IPS-20b (cell line): ENCODE results near the gene ACTN1.

Source experiments
- H3K27ac ChIP-seq: one replicate; pipeline ENCODE4 v1.5.1; 2013; ENCODE audit warnings: low read length
- H3K27me3 ChIP-seq: 2 replicates; pipeline ENCODE4 v1.6.1; 2013; ENCODE audit warnings: mild to moderate bottlenecking, low read length, inconsistent platforms; ENCODE audit not compliant: insufficient read depth
- H3K36me3 ChIP-seq: 2 replicates; pipeline ENCODE4 v1.6.1; 2013; ENCODE audit warnings: low read depth, mild to moderate bottlenecking, inconsistent platforms, low read length, moderate library complexity; ENCODE audit not compliant: insufficient read depth
- H3K4me1 ChIP-seq: 2 replicates; pipeline ENCODE4 v1.6.1; 2013; ENCODE audit warnings: mild to moderate bottlenecking, control low read depth, inconsistent platforms, low read length, moderate library complexity; ENCODE audit not compliant: insufficient read depth
- H3K4me3 ChIP-seq: 2 replicates; pipeline ENCODE4 v1.5.1; 2013; ENCODE audit warnings: mild to moderate bottlenecking, low read length, inconsistent platforms
- H3K9ac ChIP-seq: 2 replicates; pipeline ENCODE4 v1.6.1; 2013; ENCODE audit warnings: low read depth, mild to moderate bottlenecking, inconsistent platforms, low read length, moderate library complexity
- H3K9me3 ChIP-seq: 2 replicates; pipeline ENCODE4 v1.6.1; 2013; ENCODE audit warnings: mild to moderate bottlenecking, low read depth, low read length, inconsistent platforms; ENCODE audit not compliant: insufficient read depth

Gene ACTN1

GRCh38 chr14:68927956-68928675 lies 51.0 kb downstream of the ACTN1 start:
- Histone ChIP-seq H3K27me3 (no peaks in the 10 kb centered on the region), H3K36me3 (peaks cover 31% of the 10 kb centered on the region), H3K9ac (no peak overlapping the region), H3K27ac (no peak overlapping the region), H3K9me3 (peaks cover 3% of the 10 kb centered on the region; the same call in 1 of the 2 replicates), H3K4me1 (peaks cover 10% of the 10 kb centered on the region; the same call in 1 of the 2 replicates), H3K4me3 (no peak overlapping the region)

- H3K27me3 ChIP-seq, result no peaks in the 10 kb centered on the region
- H3K9me3 ChIP-seq, result peaks cover 3% of the 10 kb centered on the region; the same call in 1 of the 2 replicates
- no peak overlapping the region for H3K27ac ChIP-seq
- H3K4me3 ChIP-seq, result no peak overlapping the region
- peaks cover 20% of the 10 kb centered on the region; the same call in 1 of the 2 replicates for H3K4me1 ChIP-seq
- H3K36me3 ChIP-seq, result peaks cover 37% of the 10 kb centered on the region
- H3K9ac ChIP-seq, result no peak overlapping the region
Measured at GRCh38 chr14:68927089-68927488, 52.0 kb downstream of the ACTN1 start.

- Histone ChIP-seq H3K9me3 (peaks cover 3% of the 10 kb centered on the region; the same call in 1 of the 2 replicates), H3K4me3 (no peak overlapping the region), H3K27ac (no peak overlapping the region), H3K9ac (no peak overlapping the region), H3K36me3 (peaks cover 43% of the 10 kb centered on the region), H3K27me3 (no peaks in the 10 kb centered on the region), H3K4me1 (peaks cover 20% of the 10 kb centered on the region; the same call in 1 of the 2 replicates)
Measured at GRCh38 chr14:68926236-68926635, 52.9 kb downstream of the ACTN1 start.

GRCh38 chr14:68925373-68925772 lies 53.7 kb downstream of the ACTN1 start:
- Histone ChIP-seq H3K4me3 (no peak overlapping the region), H3K36me3 (peaks cover 52% of the 10 kb centered on the region), H3K4me1 (peaks cover 20% of the 10 kb centered on the region; the same call in 1 of the 2 replicates), H3K27me3 (no peaks in the 10 kb centered on the region), H3K9ac (no peak overlapping the region), H3K9me3 (peaks cover 3% of the 10 kb centered on the region; the same call in 1 of the 2 replicates), H3K27ac (no peak overlapping the region)

GRCh38 chr14:68924186-68925158 lies 54.6 kb downstream of the ACTN1 start:
- Histone ChIP-seq H3K9me3 (peaks cover 3% of the 10 kb centered on the region; the same call in 1 of the 2 replicates), H3K27ac (no peak overlapping the region), H3K27me3 (no peaks in the 10 kb centered on the region), H3K36me3 (peaks cover 61% of the 10 kb centered on the region), H3K4me1 (peaks cover 20% of the 10 kb centered on the region; the same call in 1 of the 2 replicates), H3K9ac (no peak overlapping the region), H3K4me3 (no peak overlapping the region)

GRCh38 chr14:68922886-68923285 lies 56.2 kb downstream of the ACTN1 start:
- H3K9me3 ChIP-seq, result peaks cover 3% of the 10 kb centered on the region; the same call in 1 of the 2 replicates
- H3K36me3 ChIP-seq, result peaks cover 74% of the 10 kb centered on the region
- H3K4me3 ChIP-seq, result no peak overlapping the region
- no peak overlapping the region for H3K27ac ChIP-seq
- no peaks in the 10 kb centered on the region for H3K27me3 ChIP-seq
- peaks cover 20% of the 10 kb centered on the region; the same call in 1 of the 2 replicates for H3K4me1 ChIP-seq
- H3K9ac ChIP-seq, result no peak overlapping the region

GRCh38 chr14:68922201-68922621 lies 56.9 kb downstream of the ACTN1 start:
- Histone ChIP-seq H3K4me1 (peaks cover 20% of the 10 kb centered on the region; the same call in 1 of the 2 replicates), H3K27me3 (no peaks in the 10 kb centered on the region), H3K36me3 (peaks cover 81% of the 10 kb centered on the region), H3K4me3 (no peak overlapping the region), H3K9me3 (peaks cover 3% of the 10 kb centered on the region; the same call in 1 of the 2 replicates), H3K27ac (no peak overlapping the region), H3K9ac (no peak overlapping the region)

- H3K9ac ChIP-seq, result no peak overlapping the region
- no peak overlapping the region for H3K4me3 ChIP-seq
- no peaks in the 10 kb centered on the region for H3K27me3 ChIP-seq
- peaks cover 20% of the 10 kb centered on the region; the same call in 1 of the 2 replicates for H3K4me1 ChIP-seq
- H3K9me3 ChIP-seq, result peaks cover 3% of the 10 kb centered on the region; the same call in 1 of the 2 replicates
- H3K27ac ChIP-seq, result no peak overlapping the region
- peaks cover 86% of the 10 kb centered on the region for H3K36me3 ChIP-seq
Measured at GRCh38 chr14:68921666-68922065, 57.4 kb downstream of the ACTN1 start.

- Histone ChIP-seq H3K4me1 (peaks cover 20% of the 10 kb centered on the region; the same call in 1 of the 2 replicates), H3K27me3 (no peaks in the 10 kb centered on the region), H3K9ac (no peak overlapping the region), H3K9me3 (peaks cover 2% of the 10 kb centered on the region; the same call in 1 of the 2 replicates), H3K36me3 (peaks cover 91% of the 10 kb centered on the region), H3K27ac (no peak overlapping the region), H3K4me3 (no peak overlapping the region)
Measured at GRCh38 chr14:68921049-68921448, 58.1 kb downstream of the ACTN1 start.

GRCh38 chr14:68919129-68919927 lies 59.8 kb downstream of the ACTN1 start:
- H3K27ac ChIP-seq, result no peak overlapping the region
- no peaks in the 10 kb centered on the region for H3K27me3 ChIP-seq
- H3K9me3 ChIP-seq, result no peaks in the 10 kb centered on the region
- H3K4me1 ChIP-seq, result peaks cover 11% of the 10 kb centered on the region; the same call in 1 of the 2 replicates
- H3K36me3 ChIP-seq, result peaks cover 87% of the 10 kb centered on the region
- H3K9ac ChIP-seq, result no peak overlapping the region
- H3K4me3 ChIP-seq, result no peak overlapping the region

GRCh38 chr14:68918612-68919011 lies 60.5 kb downstream of the ACTN1 start:
- H3K4me1 ChIP-seq, result peaks cover 11% of the 10 kb centered on the region; the same call in 1 of the 2 replicates
- no peak overlapping the region for H3K4me3 ChIP-seq
- H3K9me3 ChIP-seq, result no peaks in the 10 kb centered on the region
- H3K27me3 ChIP-seq, result no peaks in the 10 kb centered on the region
- H3K36me3 ChIP-seq, result peaks cover 84% of the 10 kb centered on the region
- no peak overlapping the region for H3K27ac ChIP-seq
- no peak overlapping the region for H3K9ac ChIP-seq
